Fibroblast of skin of right quadriceps (primary cell): ENCODE data around the gene HIVEP1.

ENCODE experiments used
- DNase-seq: peaks from one replicate; pipeline ENCODE4 v3.0.0-alpha.2; 2013

HIVEP1 gene

DNA sequence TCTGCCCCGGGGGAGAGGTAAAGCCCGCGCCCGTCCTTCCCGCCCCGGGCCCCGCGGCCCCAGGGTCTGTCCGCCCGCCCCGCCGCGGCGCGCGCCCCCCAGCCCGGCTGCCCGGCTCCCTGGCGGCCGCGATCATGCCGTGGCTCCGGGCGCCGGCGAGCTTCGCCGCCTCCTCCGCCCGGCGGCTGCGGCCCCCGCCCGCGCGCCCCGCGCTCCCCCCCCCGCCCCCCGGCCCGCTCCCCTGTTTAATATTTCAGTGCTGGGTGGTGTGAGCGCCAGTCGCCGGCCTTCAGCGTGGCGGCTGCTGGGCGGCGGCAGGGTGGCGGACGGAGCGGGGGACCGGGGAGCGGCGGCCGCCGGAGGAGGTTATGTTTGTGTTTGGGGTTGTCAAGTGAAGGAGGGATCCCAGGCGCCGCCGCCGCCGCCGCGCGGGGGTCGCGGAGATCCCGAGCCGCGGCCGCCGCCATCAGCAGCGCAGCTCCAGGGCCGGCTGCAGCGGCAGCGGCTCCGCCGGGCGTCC, at the start of gene HIVEP1:
Gene HIVEP1 (plus strand): TSS at position 275 of the 520 bp plus-strand sequence. CDS start 3,317 bp downstream, outside the sequence.
- DNase-seq: no peak

DNA sequence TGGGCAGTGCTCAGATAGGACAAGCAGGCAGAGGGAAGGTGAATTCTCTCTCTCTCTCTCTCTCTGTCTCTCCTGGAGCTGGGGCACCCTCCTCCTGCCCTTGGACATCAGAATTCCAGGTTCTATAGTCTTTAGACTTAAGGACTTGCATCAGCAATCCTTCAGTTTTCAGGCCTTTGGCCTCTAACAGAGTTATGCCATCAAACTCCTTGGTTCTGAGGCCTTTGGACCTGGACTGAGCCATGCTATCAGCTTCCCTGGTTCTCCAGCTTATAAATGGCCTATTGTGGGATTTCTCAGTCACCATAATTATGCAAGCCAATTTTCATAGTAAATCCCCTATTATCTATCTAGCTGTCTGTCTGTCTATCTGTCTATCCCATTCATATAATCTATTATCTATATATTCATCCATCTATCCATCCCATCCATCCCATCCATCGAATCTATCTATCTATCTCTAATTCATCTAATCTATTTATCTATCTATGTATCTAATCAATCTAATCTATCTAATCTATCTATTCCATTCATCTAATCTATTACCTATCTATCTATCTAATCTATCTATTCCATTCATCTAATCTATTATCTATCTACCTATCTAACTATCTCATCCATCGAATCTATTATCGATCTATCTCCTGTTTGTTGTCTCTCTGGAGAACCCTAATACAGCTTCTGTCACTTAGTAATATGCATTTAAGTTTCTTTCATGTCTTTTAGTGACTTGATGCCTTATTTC, 48.2 kb upstream of the HIVEP1 start:
- DNase-seq: no peak

DNA sequence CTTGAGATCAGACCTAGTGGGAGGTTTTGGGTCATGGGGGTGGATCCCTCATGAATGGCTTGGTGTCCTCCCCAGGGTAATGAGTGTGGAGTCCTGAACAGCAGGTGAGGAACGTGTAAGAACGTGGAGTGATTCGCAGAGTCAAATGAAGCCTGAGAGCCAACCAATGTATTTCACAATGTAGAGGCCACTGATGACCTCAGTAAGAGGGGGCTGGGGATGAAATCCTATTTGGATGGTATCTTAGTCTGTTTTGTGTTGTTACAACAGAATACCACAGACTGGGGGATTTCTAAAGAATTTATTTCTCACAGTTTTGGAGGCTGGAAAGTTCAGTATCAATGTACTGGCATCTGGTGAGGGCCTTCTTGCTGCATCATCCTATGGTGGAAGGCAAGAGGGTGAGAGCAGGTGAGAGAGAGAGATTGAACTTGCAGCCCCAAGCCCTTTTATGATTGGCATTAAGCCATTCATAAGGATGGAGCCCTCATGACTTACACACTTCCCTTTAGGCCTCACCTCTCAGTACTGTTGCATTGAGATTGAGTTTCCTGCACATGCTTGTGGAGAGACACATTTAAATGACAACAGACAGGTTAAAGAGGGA, 47.3 kb upstream of the HIVEP1 start:
- peak; percentile 61 for DNase-seq

DNA sequence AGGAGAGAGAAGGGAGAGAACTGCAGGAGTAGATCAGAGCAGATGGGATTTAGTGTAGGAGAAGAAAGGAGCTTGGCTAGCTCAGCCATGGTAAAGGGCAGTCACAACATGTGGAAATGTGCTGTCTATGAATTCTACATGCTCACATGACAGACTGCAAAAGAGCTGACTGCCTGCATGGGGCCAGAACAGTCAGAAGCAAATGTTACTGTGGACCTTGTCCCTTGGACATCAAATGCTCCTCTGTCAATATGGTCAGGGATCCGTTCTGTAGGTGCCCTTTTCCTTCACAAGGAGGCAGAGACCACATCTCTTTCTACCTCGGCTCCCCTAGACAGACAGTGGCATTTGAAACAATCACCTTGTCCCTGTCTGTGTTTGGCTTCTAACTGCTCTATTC, 46.6 kb upstream of the HIVEP1 start:
- DNase-seq: no peak

DNA sequence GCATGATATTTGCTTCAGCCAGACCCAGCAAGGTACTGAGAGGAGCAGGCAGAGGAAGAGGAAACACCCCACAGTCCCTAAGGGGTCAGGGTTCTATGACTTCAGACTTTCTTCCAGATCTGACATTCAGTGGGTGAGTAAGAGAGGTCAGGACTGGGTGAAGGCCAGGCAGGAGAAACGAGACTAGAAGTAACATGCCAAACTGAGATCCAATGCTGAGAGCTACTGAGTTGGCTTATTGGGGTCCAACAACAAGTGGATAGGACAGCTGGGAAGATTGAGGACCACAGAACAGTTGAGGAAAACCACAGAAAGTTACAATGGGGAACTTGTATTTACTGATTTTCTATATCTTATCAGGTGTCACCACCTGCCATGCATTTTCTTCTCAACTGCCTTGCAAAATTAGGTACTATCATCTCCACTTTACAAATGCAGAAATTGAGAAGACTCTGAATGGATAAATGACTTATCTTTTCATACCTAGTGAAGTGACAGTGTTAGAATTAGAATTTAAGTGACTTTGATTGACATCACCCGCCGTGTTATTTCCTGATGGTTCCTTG, 43.8 kb upstream of the HIVEP1 start:
- DNase-seq: no peak

DNA sequence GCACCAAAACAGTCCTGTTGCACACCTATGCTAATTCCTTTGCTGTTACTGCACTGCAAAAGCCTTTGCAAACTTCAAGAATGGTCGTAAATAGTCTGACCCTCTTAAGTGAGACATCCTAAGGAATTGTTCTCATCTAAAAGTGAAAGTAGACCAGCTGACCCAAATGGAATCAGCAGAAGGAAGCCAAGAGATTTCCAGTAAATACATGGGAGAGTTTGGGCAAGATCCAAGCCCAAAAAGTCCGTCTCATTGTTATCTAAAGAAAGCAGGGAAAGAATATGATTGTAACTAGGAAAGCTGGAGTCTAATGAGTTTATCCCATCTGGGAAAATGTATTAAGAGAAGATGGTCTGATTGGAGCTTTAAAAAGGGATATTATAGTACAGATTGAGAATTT, 43.0 kb upstream of the HIVEP1 start:
- peak; percentile 77 for DNase-seq

DNA sequence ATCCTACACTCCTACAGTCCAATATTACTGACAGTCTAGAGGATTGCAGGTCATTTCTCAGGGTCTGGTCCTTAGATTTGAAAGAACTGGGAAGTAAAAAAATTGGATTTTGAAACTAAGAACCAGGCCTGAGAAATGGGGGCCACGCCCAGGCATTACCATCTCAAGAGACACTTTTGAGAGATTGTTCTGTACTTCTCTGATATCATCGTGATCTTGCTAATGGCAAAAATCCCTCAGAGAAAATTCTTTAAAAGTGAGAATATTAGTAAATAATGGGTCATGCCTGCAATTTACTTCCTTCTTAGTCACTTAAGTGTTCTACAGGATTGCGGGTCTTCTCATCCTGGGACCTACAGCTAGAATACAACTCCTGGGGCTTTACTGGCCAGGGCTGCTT, 42.0 kb upstream of the HIVEP1 start:
- no peak for DNase-seq

DNA sequence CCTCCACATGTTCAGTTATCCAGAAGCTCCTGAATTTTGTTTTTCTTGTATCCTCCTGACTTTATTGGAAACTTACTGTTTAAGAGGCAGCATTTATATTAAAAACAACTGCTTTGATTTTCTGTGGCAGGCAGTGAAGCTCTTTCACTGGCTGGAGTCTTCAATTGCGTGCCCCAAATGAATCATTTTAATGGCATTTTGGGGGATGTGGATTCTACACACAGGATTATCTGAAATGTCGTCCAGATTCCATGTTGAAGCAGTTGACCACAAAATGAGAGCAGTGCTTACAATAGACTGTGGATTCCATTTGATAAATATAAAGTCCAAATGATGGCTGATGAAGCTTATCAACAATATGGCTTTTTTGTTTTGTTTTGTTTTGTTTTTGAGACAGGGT, 41.0 kb upstream of the HIVEP1 start:
- peak; percentile 98 for DNase-seq

DNA sequence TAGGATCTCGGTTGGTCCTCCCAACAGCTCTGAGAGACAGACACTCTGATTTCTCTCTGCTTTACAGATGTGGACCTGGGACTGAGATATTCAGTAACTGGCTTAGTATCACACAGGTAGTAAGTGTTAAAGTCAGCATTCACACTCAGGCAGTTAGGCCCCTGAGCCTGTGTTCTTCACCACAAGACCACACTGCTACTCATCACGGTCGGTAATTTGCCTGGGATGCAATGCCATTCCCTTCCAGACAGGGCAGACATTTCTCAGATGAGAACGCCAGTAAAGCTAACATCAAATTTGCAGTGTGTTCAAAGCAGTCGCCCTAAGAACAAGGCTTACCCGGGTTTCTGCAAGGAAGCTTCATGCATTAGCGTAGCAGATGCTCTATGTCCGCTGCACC, 39.8 kb upstream of the HIVEP1 start:
- no peak for DNase-seq

DNA sequence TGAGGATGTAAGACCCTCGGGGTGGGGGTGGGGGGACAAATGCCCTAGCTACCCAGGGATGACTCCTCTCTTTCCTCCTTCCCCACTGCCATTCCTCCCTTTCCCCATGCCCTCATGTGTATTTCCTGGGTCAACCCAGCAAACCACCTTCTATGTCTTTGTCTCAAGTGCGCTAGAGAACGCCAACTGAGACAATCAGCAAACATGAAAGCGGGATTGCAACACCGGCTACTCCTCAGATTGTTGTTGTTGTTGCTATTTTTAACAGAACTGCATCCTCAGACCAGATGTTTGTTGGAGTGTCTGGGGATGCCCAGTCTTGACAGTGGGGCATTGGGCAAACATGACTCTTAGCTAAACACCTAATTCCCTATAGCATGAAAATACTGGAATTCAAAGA, 39.3 kb upstream of the HIVEP1 start:
- no peak for DNase-seq

DNA sequence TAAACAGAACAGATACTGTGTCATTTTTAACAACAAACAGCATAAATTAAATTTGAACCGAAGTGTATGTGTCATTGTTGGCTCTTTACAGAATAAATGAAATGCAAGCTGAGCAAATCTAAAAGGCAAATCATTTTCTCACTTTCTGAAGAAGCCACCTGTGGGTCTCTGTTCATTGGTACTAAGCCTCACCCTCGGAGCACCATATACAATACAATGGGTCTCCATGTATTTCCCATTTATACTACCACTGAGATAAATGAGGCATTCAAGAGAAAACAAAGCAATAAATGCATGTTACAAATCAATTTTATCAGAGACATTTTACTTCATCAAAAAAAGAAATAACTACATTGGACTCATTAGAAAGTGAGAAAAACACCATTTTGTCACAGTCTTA, 38.9 kb upstream of the HIVEP1 start:
- no peak for DNase-seq

DNA sequence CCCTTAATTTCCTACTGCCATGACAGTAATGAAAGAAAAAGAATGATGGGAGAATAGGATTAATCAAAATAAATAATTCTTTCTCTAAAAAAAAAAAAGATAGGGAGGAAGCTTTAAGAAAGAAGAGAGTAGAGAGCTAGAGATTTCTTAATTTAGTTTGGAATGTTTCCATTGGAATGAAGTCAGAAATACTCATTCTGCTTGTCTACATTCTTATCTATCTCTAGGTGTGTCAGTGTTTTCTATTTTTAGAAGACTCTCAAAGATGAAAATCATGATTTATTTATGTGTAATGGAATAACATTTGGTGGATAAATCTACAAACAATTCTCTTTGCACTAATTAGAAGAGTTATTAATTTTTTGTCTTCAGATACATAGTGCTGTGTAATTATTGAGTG, 38.0 kb upstream of the HIVEP1 start:
- peak; percentile 76 for DNase-seq

DNA sequence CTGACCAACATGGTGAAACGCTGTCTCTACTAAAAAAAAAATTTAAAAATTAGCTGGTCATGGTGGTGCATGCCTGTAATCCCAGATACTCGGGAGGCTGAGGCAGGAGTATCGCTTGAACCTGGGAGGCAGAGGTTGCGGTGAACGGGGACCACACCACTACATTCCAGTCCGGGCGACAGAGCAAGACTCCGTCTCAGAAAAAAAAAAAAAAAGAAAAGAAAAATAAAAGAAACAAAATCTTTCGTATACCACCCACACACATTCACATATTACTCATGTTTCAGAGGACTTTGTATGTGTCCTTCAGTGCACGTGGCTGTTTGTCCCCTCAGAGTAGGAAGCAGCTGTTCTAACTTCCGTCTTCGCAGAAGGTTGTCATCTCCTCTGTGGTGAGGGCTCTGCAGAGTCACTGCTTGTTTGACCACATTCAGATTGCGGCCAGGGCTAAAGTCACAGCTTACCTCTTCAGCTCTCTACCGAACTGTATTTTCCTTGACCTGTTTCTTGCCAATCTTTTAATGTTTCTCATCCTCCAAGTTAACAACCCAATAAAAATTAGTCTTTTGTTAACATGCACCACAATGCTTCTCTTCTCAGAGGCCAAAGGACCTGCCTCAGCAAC, 36.6 kb upstream of the HIVEP1 start:
- DNase-seq: no peak

DNA sequence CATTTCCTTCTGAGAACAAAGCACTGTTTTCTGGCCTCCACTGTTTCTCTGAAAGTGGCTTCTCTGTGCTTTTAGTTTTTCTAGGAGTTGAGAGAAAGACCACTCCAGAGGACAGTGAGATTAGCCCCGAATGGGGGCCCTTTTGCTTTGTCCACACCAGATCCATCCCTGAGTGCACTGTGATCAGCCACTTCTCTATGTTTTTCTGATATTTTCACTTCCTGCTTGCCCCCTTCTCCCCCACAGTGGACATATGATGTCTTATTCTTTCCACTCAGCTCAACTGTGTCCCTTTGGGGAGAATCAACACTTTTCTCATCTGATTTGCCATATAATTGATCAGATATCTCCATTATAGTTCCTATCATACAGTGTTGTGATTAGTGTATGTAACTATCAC, 35.6 kb upstream of the HIVEP1 start:
- no peak for DNase-seq

DNA sequence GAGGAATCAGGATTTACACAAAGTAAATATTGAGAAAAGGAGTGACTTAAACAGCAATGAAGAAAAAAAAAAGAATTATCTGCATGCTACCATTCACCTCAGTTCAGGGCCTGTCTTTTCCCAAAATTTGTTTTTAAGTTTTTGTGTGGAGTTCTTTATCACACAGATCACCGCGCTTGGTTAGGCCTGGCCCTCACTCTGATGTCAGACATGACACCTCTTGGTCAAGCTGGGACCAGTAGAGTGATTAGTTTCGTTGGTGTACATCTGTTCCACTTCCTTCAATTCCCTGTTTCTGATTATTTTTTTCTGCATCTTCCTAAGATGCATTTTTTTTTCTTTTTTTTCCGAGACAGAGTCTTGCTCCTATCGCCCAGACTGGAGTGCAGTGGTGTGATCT, 34.9 kb upstream of the HIVEP1 start:
- no peak for DNase-seq

DNA sequence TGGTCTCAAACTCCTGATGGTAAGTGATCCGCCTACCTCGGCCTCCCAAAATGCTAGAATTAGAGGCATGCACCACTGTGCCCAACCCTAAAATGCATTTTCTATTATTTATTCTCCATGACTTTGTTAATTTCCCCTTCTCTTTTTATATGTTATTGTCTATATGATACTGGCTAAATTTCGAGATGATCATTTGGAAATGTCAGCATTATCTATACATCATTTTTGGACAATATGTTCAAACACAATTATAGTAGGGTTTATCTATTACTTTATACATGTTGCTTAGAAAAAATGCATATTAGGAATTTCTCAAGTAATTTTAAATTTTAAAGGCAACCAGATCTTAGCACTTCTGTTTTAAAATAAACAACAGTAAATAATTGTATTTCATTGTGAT, 34.4 kb upstream of the HIVEP1 start:
- no peak for DNase-seq

DNA sequence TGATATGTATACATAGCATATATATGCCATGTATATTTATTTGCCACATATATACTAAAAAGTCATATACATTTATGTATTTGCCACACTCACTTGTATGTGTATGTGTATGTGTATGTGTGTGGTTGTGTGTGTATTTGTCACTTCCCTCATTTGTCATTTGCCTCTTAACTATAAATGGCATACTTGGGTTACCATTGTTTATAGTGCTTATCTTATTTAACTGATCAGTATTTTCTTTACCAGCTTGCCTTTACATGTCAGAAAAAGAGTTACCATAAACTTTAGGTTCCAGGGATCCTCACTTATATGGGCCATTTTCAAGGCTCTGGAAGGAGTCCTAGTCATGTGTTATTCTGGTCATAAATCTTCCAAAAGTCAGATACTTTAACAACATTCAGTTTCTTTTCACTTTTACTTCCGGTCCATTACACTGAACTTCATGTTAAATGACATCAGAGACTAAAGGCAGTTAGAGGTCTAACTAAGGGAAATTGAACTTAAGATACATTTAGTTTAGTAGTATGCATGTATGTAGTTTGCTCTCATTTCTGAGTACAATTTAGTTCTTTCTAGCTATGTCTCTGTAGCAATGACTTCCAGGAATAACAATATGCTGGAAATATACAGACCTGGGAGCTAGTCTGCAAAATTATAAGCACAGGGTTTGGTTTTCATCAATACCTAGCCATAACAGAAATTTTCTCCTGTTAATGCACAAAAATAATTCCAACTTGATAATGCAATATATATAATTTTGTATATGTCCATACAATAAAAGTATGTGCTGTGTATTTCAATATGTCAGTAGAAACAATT, 33.7 kb upstream of the HIVEP1 start:
- no peak for DNase-seq

DNA sequence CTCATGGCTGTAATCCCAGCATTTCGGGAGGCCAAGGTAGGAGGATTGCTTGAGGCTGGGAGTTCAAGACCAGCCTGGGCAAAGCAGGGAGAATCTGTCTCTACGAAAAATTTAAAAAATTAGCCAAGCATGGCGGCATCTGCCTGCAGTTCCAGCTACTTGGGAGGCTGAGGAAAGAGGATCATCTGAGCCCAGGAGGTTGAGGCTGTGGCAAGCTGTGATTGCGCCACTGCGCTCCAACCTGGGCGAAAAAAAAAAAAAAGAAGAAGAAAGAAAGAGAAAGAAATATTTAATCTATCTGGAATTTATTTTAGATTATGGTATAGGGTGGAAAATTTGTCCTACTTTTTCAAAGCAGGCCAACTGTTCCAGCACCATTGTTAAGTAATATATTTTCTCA, 32.2 kb upstream of the HIVEP1 start:
- DNase-seq: no peak

DNA sequence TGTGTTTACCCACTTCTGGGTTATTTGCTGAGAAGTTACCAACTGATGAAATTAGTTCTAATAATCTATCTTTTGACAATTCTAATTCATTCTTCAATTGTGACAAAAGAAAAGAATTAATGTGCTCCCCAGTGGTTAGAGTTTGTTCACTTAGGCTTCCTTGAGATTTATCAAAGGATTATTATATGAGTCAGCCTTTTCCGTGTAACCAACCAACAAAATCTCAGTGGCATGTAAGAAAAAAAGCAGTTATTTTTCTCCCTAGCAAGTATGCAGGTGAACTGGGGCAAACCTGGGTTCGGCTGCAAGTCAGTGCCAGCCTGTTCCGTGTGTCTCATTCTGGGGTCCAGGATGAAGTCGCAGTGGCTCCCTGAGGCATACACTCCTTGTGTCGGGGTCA, 28.8 kb upstream of the HIVEP1 start:
- DNase-seq: no peak

DNA sequence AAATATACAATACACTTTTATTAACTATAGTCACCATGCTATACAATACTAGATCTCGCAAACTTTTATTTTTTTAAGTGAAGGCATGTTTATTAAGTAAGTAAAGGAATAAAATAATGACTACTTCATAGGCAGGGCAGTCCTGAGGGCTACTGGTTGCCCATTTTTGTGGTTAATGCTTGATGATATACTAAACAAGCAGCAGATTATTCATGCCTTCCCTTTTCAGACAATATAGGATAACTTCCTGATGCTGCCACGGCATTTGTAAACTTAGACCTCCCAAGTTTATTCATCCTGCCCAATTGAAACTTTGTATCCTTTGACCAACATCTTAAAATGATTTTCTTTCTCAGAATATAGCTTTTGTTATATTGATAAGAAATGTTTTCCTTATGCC, 24.7 kb upstream of the HIVEP1 start:
- DNase-seq: no peak

DNA sequence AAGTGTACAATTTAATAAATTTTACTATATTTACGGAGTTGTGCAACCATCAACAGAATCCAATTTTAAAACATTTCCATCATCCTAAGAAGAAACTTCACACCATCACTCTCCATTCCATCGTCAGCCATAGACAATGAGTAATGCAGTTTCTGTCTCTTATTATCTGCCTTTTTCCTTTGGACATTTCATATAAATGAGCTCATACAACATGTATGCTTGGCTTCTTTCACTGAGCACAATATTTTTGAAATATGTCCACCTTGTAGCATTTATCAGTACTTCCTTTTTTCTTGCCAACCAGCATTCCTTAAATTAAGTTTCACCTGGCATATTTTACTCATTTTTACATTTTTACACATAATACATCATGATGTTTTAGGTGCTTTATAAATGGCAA, 22.7 kb upstream of the HIVEP1 start:
- DNase-seq: peak; percentile 74

DNA sequence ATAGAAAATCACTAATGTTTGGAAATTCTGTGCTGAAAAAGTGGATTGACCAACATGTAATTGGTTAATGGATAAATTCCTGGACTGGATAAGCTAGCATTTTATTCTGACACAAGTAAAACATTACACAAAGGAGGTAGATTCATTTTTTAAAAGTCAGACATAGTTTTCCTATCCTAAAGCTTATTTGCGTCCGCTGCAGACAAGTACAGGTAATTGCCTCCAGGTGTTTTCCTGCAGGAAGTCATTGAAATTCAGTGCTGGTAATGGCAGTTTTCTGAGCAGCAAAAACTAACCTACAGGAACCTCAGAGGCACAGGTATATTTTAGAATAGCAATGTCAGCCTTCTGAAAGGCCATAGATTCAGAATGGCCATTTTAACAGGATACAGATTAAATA, 20.0 kb upstream of the HIVEP1 start:
- DNase-seq: no peak

DNA sequence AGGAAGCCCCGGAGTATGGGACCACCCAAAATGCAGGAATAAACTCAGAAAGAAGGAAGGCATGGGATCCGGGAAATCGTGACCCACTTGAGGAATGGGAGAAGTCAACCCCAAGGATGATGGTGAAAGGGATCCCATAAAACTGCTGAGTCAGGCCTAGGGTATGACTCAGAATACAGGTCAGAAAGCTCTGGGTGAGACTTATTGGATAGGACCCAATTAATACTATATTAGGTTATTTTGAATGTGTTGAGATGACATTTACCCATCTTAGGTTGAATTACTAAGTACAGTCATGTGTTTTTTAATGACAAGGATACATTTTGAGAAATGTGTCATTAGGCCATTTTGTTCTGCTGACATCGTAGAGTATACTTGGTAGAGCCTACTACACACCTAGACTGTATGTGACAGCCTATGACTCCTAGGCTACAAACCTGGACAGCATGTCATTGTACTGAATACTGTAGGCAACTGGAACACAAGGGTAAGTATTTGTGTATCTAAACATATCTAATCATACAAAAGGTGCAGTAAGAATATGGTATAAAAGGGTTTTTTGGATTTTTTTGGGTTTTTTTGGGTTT, 17.1 kb upstream of the HIVEP1 start:
- peak; percentile 38 for DNase-seq
